SK-N-SH (cell line): ENCODE measurements around the gene ENTPD3. TPM values are rescaled to one million over a fixed set of nuclear protein-coding genes. Genes with fewer than 3 reads are reported as not detected.

Source experiments
- CTCF ChIA-PET: fragments of 300-600, 350-600 bp; formaldehyde crosslinking; extraction: SDS; loops from one replicate; lab custom pipeline; 2021; lab: Yijun Ruan, JAX
- POLR2A ChIA-PET: fragments of 350-600 bp; sonication (Branson Sonifier 250); formaldehyde crosslinking; extraction: SDS; loops from one replicate; lab custom pipeline; 2020; ENCODE audit warnings: antibody characterized with exemption, inconsistent platforms; lab: Yijun Ruan, JAX
- DNase-seq: peaks from one replicate; pipeline ENCODE4 v3.0.0; 2012
- H2AFZ ChIP-seq: fragments of 200-600 bp; sonication (generic); 2 replicates; pipeline ENCODE4 v1.8.1; 2016; ENCODE audit warnings: antibody characterized with exemption, mild to moderate bottlenecking, low read depth
- H3F3A ChIP-seq: fragments of 200-600 bp; sonication (generic); replicated peaks from 2 replicates; pipeline ENCODE3; 2016; ENCODE audit warnings: antibody characterized with exemption, mild to moderate bottlenecking; ENCODE audit not compliant: insufficient read depth
- H3K27ac ChIP-seq, 2 experiments: fragments of 200-500 bp in 1 of 2; fragments of 200-600 bp in 1 of 2; sonication (Bioruptor generic) in 1 of 2; sonication (generic), shearing (Covaris generic) in 1 of 2; 2 replicates each; pipeline versions ENCODE4 v1.5.1 to v1.6.1; 2014 to 2016; ENCODE audit warnings: low read depth in 2 of 2, inconsistent platforms in 1 of 2, low read length in 1 of 2, mild to moderate bottlenecking in 1 of 2, mixed read lengths in 1 of 2
- H3K27me3 ChIP-seq: fragments of 200-600 bp; sonication (generic), shearing (Covaris generic); 2 replicates; pipeline ENCODE4 v1.6.1; 2016; ENCODE audit warnings: mixed run types; ENCODE audit not compliant: insufficient read depth
- H3K36me3 ChIP-seq, 2 experiments: fragments of 200-500 bp in 1 of 2; fragments of 200-600 bp in 1 of 2; sonication (Bioruptor generic) in 1 of 2; sonication (generic) in 1 of 2; replicated peaks in 1 of 2; 2 replicates each; pipeline versions ENCODE3 to v1.5.1; 2014 to 2016; ENCODE audit warnings: low read length in 1 of 2, mild to moderate bottlenecking in 1 of 2; ENCODE audit not compliant: insufficient read depth in 2 of 2, control insufficient read depth in 1 of 2
- H3K4me1 ChIP-seq, 2 experiments: fragments of 200-500 bp in 1 of 2; fragments of 200-600 bp in 1 of 2; sonication (Bioruptor generic) in 1 of 2; sonication (generic), shearing (Covaris generic) in 1 of 2; 2 replicates each; pipeline versions ENCODE4 v1.5.1 to v1.6.1; 2014 to 2016; ENCODE audit warnings: low read depth in 1 of 2, low read length in 1 of 2, mixed run types in 1 of 2; ENCODE audit not compliant: insufficient read depth in 2 of 2, control insufficient read depth in 1 of 2
- H3K4me2 ChIP-seq: fragments of 200-600 bp; sonication (generic), shearing (Covaris generic); 2 replicates; pipeline ENCODE4 v1.6.1; 2017; ENCODE audit warnings: mixed run types
- H3K4me3 ChIP-seq, 2 experiments: fragments of 200-500 bp in 1 of 2; fragments of 200-600 bp in 1 of 2; sonication (Bioruptor generic) in 1 of 2; sonication (generic), shearing (Covaris generic) in 1 of 2; 2 replicates each; pipeline versions ENCODE4 v1.5.1 to v1.8.1; 2014 to 2016; ENCODE audit warnings: low read depth in 2 of 2, inconsistent platforms in 1 of 2, low read length in 1 of 2, mild to moderate bottlenecking in 1 of 2, mixed read lengths in 1 of 2, moderate library complexity in 1 of 2
- H3K79me2 ChIP-seq: fragments of 200-600 bp; sonication (generic); 2 replicates; pipeline ENCODE4 v1.8.1; 2017; ENCODE audit warnings: mild to moderate bottlenecking; ENCODE audit not compliant: insufficient read depth
- H3K9ac ChIP-seq: fragments of 200-600 bp; sonication (generic); 2 replicates; pipeline ENCODE4 v1.6.1; 2017; ENCODE audit warnings: mixed run types
- H3K9me2 ChIP-seq: fragments of 200-600 bp; sonication (generic); 2 replicates; pipeline ENCODE4 v1.6.1; 2017; ENCODE audit warnings: mixed run types
- H3K9me3 ChIP-seq: fragments of 200-600 bp; sonication (generic); 2 replicates; pipeline ENCODE4 v1.6.1; 2017; ENCODE audit warnings: mixed run types, mild to moderate bottlenecking, moderate library complexity
- H4K20me1 ChIP-seq: fragments of 200-600 bp; sonication (generic); 2 replicates; pipeline ENCODE4 v1.6.1; 2017; ENCODE audit warnings: mild to moderate bottlenecking, mixed run types; ENCODE audit not compliant: insufficient read depth
- GATA2 ChIP-seq: sonication (generic); formaldehyde crosslinking; IDR thresholded peaks from 2 replicates; pipeline ENCODE4 v1.5.0; 2020; ENCODE audit warnings: mild to moderate bottlenecking, missing genetic modification reagents
- JUND ChIP-seq: IDR thresholded peaks from 2 replicates; pipeline ENCODE4 v1.4.0; 2012
- MXI1 ChIP-seq: IDR thresholded peaks from 2 replicates; pipeline ENCODE4 v1.6.1; 2012; ENCODE audit warnings: mild to moderate bottlenecking, low read depth, low read length, improper control_type of control experiment
- NFIC ChIP-seq: IDR thresholded peaks from 2 replicates; pipeline ENCODE4 v1.4.0; 2012; ENCODE audit warnings: borderline replicate concordance
- RFX5 ChIP-seq: IDR thresholded peaks from 2 replicates; pipeline ENCODE4 v1.6.1; 2012; ENCODE audit warnings: mild to moderate bottlenecking, improper control_type of control experiment, low read length
- RXRA ChIP-seq: IDR thresholded peaks from 2 replicates; pipeline ENCODE4 v1.4.0; 2012; ENCODE audit warnings: low read depth, mild to moderate bottlenecking, borderline replicate concordance
- TAF1 ChIP-seq: IDR thresholded peaks from 2 replicates; pipeline ENCODE4 v1.6.1; 2012; ENCODE audit warnings: low read depth, mild to moderate bottlenecking, low read length, moderate library complexity, borderline replicate concordance
- TCF12 ChIP-seq: IDR thresholded peaks from 2 replicates; pipeline ENCODE4 v1.4.0; 2012
- TEAD4 ChIP-seq: IDR thresholded peaks from 2 replicates; pipeline ENCODE4 v1.4.0; 2012; ENCODE audit warnings: mild to moderate bottlenecking, borderline replicate concordance; ENCODE audit not compliant: insufficient read depth
- WGBS: methylation state at CpG from one replicate; pipeline ENCODE4 v1.1.6; 2017; ENCODE audit warnings: low lambda C conversion rate; 5-methylcytosine and 5-hydroxymethylcytosine counted together
- polyA plus RNA-seq, 3 experiments: library from polyadenylated mRNA; depleted of rRNA; stranded (reverse); fragments of >200 nt; gene quantifications; 2 replicates each; pipeline ENCODE4 v1.2.3, GENCODE V29; 2012
- TF ChIP-seq, protein P1 (sequence below): IDR thresholded peaks from 2 replicates; pipeline ENCODE4 v1.4.0; 2012; ENCODE audit warnings: low read depth, borderline replicate concordance
- TF ChIP-seq, protein P2 (sequence below): fragments of 150-350 bp; IDR thresholded peaks from 2 replicates; pipeline ENCODE4 v1.6.1; 2017; ENCODE audit warnings: antibody characterized with exemption, low read length, low read depth, borderline replicate concordance
- TF ChIP-seq, protein P3 (sequence below): IDR thresholded peaks from 2 replicates; pipeline ENCODE4 v1.6.1; 2012; ENCODE audit warnings: mild to moderate bottlenecking, low read depth, low read length, moderate library complexity

Gene ENTPD3
- polyA plus RNA-seq, 1 of the 3 experiments (the other 2 are of a cell fraction) = 0.02 TPM

DNA sequence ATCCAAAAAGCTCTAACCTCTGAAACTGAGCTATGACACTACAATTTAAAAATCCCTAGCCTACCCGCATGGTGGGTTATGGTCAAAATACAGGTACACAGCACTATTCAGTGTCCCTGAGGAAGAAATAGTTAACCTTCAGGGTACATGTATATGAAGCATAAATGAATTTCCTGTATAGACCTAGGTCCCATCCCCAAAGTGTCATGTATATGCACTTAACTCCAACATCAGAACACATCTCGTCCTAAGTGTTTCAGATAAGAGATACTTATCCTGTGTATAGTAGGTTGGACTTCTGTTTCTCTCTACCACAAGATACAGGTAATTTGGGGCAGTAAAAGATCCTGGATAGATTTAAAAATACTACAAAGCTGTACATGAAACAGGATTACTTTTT, 76.6 kb downstream of the ENTPD3 start:
- TF ChIP-seq, protein P1, sequence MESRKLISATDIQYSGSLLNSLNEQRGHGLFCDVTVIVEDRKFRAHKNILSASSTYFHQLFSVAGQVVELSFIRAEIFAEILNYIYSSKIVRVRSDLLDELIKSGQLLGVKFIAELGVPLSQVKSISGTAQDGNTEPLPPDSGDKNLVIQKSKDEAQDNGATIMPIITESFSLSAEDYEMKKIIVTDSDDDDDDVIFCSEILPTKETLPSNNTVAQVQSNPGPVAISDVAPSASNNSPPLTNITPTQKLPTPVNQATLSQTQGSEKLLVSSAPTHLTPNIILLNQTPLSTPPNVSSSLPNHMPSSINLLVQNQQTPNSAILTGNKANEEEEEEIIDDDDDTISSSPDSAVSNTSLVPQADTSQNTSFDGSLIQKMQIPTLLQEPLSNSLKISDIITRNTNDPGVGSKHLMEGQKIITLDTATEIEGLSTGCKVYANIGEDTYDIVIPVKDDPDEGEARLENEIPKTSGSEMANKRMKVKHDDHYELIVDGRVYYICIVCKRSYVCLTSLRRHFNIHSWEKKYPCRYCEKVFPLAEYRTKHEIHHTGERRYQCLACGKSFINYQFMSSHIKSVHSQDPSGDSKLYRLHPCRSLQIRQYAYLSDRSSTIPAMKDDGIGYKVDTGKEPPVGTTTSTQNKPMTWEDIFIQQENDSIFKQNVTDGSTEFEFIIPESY = no peak
- TF ChIP-seq NFIC (no peak), TAF1 (no peak), RFX5 (no peak), RXRA (no peak), JUND (no peak), TEAD4 (no peak), MXI1 (no peak), TCF12 (no peak), GATA2 (no peak)
- TF ChIP-seq, protein P2, sequence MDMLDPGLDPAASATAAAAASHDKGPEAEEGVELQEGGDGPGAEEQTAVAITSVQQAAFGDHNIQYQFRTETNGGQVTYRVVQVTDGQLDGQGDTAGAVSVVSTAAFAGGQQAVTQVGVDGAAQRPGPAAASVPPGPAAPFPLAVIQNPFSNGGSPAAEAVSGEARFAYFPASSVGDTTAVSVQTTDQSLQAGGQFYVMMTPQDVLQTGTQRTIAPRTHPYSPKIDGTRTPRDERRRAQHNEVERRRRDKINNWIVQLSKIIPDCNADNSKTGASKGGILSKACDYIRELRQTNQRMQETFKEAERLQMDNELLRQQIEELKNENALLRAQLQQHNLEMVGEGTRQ = no peak
- TF ChIP-seq, protein P3, sequence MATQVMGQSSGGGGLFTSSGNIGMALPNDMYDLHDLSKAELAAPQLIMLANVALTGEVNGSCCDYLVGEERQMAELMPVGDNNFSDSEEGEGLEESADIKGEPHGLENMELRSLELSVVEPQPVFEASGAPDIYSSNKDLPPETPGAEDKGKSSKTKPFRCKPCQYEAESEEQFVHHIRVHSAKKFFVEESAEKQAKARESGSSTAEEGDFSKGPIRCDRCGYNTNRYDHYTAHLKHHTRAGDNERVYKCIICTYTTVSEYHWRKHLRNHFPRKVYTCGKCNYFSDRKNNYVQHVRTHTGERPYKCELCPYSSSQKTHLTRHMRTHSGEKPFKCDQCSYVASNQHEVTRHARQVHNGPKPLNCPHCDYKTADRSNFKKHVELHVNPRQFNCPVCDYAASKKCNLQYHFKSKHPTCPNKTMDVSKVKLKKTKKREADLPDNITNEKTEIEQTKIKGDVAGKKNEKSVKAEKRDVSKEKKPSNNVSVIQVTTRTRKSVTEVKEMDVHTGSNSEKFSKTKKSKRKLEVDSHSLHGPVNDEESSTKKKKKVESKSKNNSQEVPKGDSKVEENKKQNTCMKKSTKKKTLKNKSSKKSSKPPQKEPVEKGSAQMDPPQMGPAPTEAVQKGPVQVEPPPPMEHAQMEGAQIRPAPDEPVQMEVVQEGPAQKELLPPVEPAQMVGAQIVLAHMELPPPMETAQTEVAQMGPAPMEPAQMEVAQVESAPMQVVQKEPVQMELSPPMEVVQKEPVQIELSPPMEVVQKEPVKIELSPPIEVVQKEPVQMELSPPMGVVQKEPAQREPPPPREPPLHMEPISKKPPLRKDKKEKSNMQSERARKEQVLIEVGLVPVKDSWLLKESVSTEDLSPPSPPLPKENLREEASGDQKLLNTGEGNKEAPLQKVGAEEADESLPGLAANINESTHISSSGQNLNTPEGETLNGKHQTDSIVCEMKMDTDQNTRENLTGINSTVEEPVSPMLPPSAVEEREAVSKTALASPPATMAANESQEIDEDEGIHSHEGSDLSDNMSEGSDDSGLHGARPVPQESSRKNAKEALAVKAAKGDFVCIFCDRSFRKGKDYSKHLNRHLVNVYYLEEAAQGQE = no peak
- no peak for DNase-seq
- H3K9me3 ChIP-seq = no peaks in the 10 kb centered on the region
- H3K4me2 ChIP-seq = no peak overlapping the region
- peaks cover 63% of the 10 kb centered on the region for H3F3A ChIP-seq
- H3K4me1 ChIP-seq = peaks cover 0 to 2% of the 10 kb centered on the region in 2 experiments; a peak in 1 of 4 replicates
- no peaks in the 10 kb centered on the region for H3K27me3 ChIP-seq
- H3K4me3 ChIP-seq = no peak overlapping the region
- no peak overlapping the region for H3K9ac ChIP-seq
- H3K9me2 ChIP-seq = no peaks in the 10 kb centered on the region
- no peak overlapping the region for H3K27ac ChIP-seq
- no peak overlapping the region for H2AFZ ChIP-seq
- peaks cover 39 to 56% of the 10 kb centered on the region in 2 experiments for H3K36me3 ChIP-seq
- peaks cover 29% of the 10 kb centered on the region for H3K79me2 ChIP-seq
- H4K20me1 ChIP-seq = peaks cover 26% of the 10 kb centered on the region
- 100% methylated on average over 2 of the region's 2 CpGs for WGBS
- ChIA-PET CTCF (interaction anchor here (1.0 kb wide), 1 partner anchor 15 kb away, joined by 3 read pairs; no protein-coding TSS in a partner anchor), POLR2A (interaction anchor here (0.6 to 1.3 kb wide), 2 partner anchors 12 to 42 kb away, joined by 3 to 4 read pairs; partner anchors contain the start of gene ZNF620)
